Measurements from ENCODE around the gene PDSS2.

PDSS2 gene

GRCh38 chr6:107398001-107398400, 61.4 kb downstream of the PDSS2 start:
- DNase-seq (ENCODE audit: low read depth, low spot score), result no peak
- in situ Hi-C loops (cut with HindIII; ENCODE audit: low sequenced_read_pairs), result no loop called here
- H3K4me3 ChIP-seq (ENCODE audit: low read depth, low read length), result no peak overlapping the region
- no peak for TF ChIP-seq CTCF (IDR thresholded peaks at IDR 0.05; ENCODE audit: low read depth, low read length)

GRCh38 chr6:107396211-107396610, 63.2 kb downstream of the PDSS2 start:
- no peak overlapping the region for H3K4me3 ChIP-seq (ENCODE audit: low read depth, low read length)
- in situ Hi-C loops (cut with HindIII; ENCODE audit: low sequenced_read_pairs), result no loop called here
- no peak for TF ChIP-seq CTCF (IDR thresholded peaks at IDR 0.05; ENCODE audit: low read depth, low read length)
- no peak for DNase-seq (ENCODE audit: low read depth, low spot score)

GRCh38 chr6:107392069-107392468, 67.3 kb downstream of the PDSS2 start:
- no peak overlapping the region for H3K4me3 ChIP-seq (ENCODE audit: low read depth, low read length)
- no peak for TF ChIP-seq CTCF (IDR thresholded peaks at IDR 0.05; ENCODE audit: low read depth, low read length)
- in situ Hi-C loops (cut with HindIII; ENCODE audit: low sequenced_read_pairs), result no loop called here
- no peak for DNase-seq (ENCODE audit: low read depth, low spot score)

GRCh38 chr6:107390685-107391435, 68.5 kb downstream of the PDSS2 start:
- no peak for DNase-seq (ENCODE audit: low read depth, low spot score)
- in situ Hi-C loops (cut with HindIII; ENCODE audit: low sequenced_read_pairs), result no loop called here
- TF ChIP-seq CTCF (IDR thresholded peaks at IDR 0.05; ENCODE audit: low read depth, low read length), result no peak
- H3K4me3 ChIP-seq (ENCODE audit: low read depth, low read length), result no peak overlapping the region

GRCh38 chr6:107390056-107390455, 69.3 kb downstream of the PDSS2 start:
- in situ Hi-C loops (cut with HindIII; ENCODE audit: low sequenced_read_pairs), result no loop called here
- DNase-seq (ENCODE audit: low read depth, low spot score), result no peak
- no peak overlapping the region for H3K4me3 ChIP-seq (ENCODE audit: low read depth, low read length)

GRCh38 chr6:107386904-107387303, 72.5 kb downstream of the PDSS2 start:
- DNase-seq (ENCODE audit: low read depth, low spot score), result no peak
- in situ Hi-C loops (cut with HindIII; ENCODE audit: low sequenced_read_pairs), result no loop called here
- TF ChIP-seq CTCF (IDR thresholded peaks at IDR 0.05; ENCODE audit: low read depth, low read length), result no peak
- H3K4me3 ChIP-seq (ENCODE audit: low read depth, low read length), result no peak overlapping the region

More at GRCh38 chr6:107390056-107390455, 69.3 kb downstream of the PDSS2 start:
- no peak for TF ChIP-seq CTCF (IDR thresholded peaks at IDR 0.05; ENCODE audit: low read depth, low read length)

All from astrocyte of the spinal cord (primary cell).